ENCODE data around the gene STK32A.

Gene STK32A

GRCh38 chr5:147225938-147226337 is 8.9 kb upstream of the STK32A start:
- no peak for DNase-seq (ENCODE audit: low read depth in 1 of 2, low spot score in 1 of 2)
- TF ChIP-seq REST (IDR thresholded peaks at IDR 0.05; ENCODE audit: insufficient replicate concordance, low read depth) = no peak
- Histone ChIP-seq H3K4me3 (replicated peaks; ENCODE audit: insufficient read depth, low read length) (no peak overlapping the region), H3K27ac (replicated peaks) (no peak overlapping the region), H3K27me3 (ENCODE audit: insufficient read depth, poor library complexity, severe bottlenecking) (peaks cover 3% of the 10 kb centered on the region)

- no peak overlapping the region for H3K27ac ChIP-seq (replicated peaks)
- H3K27me3 ChIP-seq (ENCODE audit: insufficient read depth, poor library complexity, severe bottlenecking) = peaks cover 3% of the 10 kb centered on the region
- DNase-seq (ENCODE audit: low read depth in 1 of 2, low spot score in 1 of 2) = no peak
- H3K4me3 ChIP-seq (replicated peaks; ENCODE audit: insufficient read depth, low read length) = no peak overlapping the region
- no peak for TF ChIP-seq REST (IDR thresholded peaks at IDR 0.05; ENCODE audit: insufficient replicate concordance, low read depth)
- no peak for TF ChIP-seq GABPA (IDR thresholded peaks at IDR 0.05; ENCODE audit: low read depth)
- no peak for TF ChIP-seq SPI1 (IDR thresholded peaks at IDR 0.05; ENCODE audit: borderline replicate concordance, low read depth)
- TF ChIP-seq, protein P1, sequence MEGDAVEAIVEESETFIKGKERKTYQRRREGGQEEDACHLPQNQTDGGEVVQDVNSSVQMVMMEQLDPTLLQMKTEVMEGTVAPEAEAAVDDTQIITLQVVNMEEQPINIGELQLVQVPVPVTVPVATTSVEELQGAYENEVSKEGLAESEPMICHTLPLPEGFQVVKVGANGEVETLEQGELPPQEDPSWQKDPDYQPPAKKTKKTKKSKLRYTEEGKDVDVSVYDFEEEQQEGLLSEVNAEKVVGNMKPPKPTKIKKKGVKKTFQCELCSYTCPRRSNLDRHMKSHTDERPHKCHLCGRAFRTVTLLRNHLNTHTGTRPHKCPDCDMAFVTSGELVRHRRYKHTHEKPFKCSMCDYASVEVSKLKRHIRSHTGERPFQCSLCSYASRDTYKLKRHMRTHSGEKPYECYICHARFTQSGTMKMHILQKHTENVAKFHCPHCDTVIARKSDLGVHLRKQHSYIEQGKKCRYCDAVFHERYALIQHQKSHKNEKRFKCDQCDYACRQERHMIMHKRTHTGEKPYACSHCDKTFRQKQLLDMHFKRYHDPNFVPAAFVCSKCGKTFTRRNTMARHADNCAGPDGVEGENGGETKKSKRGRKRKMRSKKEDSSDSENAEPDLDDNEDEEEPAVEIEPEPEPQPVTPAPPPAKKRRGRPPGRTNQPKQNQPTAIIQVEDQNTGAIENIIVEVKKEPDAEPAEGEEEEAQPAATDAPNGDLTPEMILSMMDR (IDR thresholded peaks at IDR 0.05; ENCODE audit: insufficient read depth, low read length) = no peak
- no peak for TF ChIP-seq POLR2AphosphoS5 (IDR thresholded peaks at IDR 0.05; ENCODE audit: low read depth)
These were observed 8.3 kb upstream of the STK32A start for GRCh38 chr5:147226512-147226911.

GRCh38 chr5:147234239-147234824 is 494 bp upstream of the STK32A start:
- Histone ChIP-seq H3K27ac (replicated peaks) (no peak overlapping the region), H3K4me3 (replicated peaks; ENCODE audit: insufficient read depth, low read length) (no peak overlapping the region)
- TF ChIP-seq REST (IDR thresholded peaks at IDR 0.05; ENCODE audit: insufficient replicate concordance, low read depth) (no peak), SPI1 (IDR thresholded peaks at IDR 0.05; ENCODE audit: borderline replicate concordance, low read depth) (no peak), POLR2AphosphoS5 (IDR thresholded peaks at IDR 0.05; ENCODE audit: low read depth) (no peak), GABPA (IDR thresholded peaks at IDR 0.05; ENCODE audit: low read depth) (no peak)
- TF ChIP-seq, protein P1 (IDR thresholded peaks at IDR 0.05; ENCODE audit: insufficient read depth, low read length) = no peak

More at GRCh38 chr5:147234239-147234824, 494 bp upstream of the STK32A start:
- DNase-seq (ENCODE audit: low read depth in 1 of 2, low spot score in 1 of 2) = no peak
- H3K27me3 ChIP-seq (ENCODE audit: insufficient read depth, poor library complexity, severe bottlenecking) = peaks cover 19% of the 10 kb centered on the region
